A549 treated with Hydrocortisone at 1 μM for 4 hours (cell line): ENCODE measurements around the gene GART. TPM values are rescaled to one million over a fixed set of nuclear protein-coding genes. Genes with fewer than 3 reads are reported as not detected.

Source experiments
- total RNA-seq: library from RNA; stranded (reverse); fragments of 200-300 nt; extraction: Qiagen RNA extraction; gene quantifications from 5 replicates; pipeline ENCODE4 v1.2.3, GENCODE V29; 2022

The GART gene
- 54.8 to 76.6 TPM (median 60.9 TPM) in 5 replicates for total RNA-seq

DNA sequence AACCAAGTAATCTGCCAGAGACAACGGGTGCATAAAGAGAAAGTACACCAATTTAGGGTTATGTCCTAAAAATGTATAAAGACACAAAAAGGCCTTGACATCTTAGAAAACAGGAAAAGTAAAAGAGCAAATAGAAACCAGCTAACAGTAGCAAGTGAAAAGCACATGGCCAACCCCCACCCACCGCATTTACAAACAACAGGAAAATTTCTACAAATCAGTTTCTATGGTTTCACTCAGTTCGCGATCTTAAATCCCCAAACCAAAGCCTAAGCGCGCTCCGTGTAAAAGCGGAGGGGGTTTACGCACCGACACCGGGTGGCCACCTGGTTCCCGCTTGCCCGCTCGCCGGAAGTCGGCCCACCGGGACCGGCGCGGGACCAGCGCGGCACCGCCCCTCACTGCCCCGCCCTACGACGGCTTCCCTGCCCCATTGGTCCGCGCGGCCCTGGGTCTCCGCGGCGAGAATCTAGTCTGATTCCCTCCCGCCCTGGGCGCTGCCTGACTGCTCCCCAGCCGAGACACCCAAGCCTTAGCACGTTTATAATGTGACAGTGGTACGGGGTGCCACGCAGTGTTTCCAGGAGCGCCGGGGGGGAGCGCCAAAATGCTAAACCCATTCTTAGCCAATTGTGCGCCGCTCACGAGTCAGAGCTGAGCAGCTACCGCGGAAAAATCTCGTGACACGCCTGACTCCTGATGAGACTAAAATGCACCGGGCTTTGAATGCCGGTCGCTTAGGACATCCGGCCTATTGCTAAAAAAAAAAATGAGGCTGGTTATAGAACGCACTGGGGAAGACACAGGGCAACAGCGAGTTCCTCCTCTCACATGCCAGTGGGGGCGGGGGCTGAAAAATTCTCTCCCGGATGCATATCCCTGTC is at the start of gene GART:
Gene GART (minus strand): TSS at position 362 of the 884 bp plus-strand sequence. CDS start 2,802 bp downstream, outside the sequence.

DNA sequence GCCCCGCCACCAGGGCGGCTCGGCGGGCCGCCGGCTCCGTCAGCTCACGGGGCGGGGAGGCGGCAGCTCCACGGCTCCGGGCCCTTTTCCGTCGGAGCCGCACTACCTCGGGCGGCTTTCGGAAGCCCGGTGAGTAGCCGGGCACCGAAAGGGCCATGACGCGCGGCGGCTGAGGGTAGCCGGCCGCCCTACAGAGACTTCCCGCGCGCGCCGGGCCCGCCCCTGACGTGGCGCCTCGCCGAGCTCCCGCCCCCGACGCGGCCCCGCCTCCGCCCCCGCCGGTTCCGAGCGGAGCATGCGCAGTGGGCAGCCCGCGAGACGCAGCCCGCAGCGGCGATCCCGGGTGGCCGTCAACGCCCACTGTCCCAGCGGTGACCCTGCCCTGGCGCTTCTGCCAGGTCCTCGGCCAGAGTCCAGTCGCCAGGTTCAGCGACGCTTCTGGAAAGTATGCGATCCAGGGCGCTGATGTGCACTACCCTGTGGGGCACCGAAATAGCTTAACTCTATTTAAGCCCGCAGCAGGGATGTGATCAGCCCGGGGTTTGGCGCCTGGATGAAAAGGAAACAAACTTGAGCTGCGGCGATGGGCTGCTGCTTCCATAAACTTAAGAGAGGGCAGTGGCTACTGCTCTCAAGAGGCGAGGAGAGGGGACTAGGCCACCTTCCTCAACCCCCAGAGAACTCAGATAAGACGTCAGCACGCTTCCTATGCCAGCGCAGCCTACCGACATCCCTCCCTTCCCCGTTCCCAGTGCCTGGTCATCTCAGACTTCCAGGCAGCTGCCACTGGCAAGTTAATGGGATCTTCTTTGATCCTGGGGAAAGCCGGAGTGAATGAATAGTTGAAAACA is 46.8 kb upstream of the GART start, which contains the start of gene DONSON:
Gene DONSON (minus strand): TSS at position 200 of the 851 bp plus-strand sequence. CDS start 43 bp downstream, at position 157.

DNA sequence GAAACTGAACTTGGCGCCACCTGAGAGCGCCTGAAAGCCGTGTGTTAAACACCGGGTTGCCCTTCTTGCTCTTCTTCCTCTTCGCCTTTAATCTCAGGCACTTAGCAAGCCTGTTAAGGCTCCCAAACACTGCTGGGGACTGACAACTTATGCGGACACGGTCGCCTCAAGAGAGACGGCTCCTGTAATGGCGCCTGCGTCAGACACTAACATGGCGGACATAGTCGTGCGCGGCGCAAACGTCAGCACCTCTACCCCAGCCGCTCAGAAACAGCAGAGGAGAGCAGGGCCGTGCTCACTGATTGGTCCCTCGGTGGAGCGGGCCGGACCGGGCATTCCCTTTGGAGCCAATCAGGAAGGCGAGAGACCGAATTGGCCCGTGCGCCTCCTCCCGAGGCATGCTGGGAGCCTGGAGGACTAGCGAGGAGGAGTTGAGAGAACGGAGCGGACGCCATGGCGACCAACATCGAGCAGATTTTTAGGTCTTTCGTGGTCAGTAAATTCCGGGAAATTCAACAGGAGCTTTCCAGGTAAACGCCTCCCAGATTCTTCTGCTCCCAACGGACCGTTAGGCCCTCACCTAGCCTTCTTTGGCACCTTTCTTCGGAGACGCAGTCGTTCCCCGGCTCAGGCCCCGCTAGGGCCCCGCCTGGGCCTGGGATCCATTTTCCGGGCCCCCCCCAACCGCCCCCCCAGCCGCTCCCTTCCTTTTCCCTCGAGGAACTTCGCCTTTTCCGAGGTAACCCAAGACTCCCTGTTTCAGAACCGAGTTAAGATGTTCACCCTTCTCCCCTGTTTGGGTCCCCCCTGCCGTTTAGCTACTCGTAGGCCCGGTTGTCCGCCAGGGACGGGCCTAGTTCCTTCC is 955 bp upstream of the GART start, which contains the start of gene SON:
Gene SON (plus strand): TSS at position 399 of the 865 bp plus-strand sequence. CDS start 55 bp downstream, at position 454.

DNA sequence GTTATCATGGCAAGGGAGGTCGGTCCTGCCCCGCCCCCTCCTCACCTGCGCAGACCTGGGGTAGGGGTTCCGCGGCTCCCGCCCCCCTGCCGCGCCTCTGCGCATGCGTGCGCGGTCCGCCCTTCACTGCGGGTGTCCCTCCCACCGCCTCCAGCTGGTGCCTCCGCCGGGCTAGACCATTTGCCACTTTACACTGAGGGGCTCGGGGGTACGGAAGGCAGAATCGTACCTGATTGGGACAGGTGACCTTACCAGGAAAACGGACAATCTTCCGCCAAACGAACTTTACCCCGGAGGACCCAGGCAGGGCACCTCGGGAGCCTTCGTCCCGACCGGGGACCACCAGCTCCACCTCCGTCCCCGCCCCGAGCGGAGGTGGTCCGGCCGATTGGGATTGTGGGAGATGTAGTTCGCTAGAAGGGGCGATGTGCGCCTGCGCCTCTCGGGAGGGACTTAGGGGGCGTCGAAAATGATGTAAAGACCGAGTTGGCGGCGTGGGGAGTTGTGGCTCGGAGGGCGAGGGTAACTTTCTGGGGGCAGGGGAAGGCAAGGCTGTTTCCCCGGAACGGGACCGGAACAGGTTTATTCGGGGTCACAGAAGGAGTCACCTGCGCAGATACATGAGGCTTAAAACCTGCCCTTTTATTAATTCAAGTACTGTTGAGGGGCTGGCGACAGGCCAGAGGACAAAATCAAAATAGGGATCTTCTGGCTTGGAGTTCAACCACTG is 50.4 kb downstream of the GART start, which contains the start of gene DNAJC28:
Gene DNAJC28 (minus strand): TSS at position 344 of the 730 bp plus-strand sequence. CDS start 2,323 bp downstream, outside the sequence.

DNA sequence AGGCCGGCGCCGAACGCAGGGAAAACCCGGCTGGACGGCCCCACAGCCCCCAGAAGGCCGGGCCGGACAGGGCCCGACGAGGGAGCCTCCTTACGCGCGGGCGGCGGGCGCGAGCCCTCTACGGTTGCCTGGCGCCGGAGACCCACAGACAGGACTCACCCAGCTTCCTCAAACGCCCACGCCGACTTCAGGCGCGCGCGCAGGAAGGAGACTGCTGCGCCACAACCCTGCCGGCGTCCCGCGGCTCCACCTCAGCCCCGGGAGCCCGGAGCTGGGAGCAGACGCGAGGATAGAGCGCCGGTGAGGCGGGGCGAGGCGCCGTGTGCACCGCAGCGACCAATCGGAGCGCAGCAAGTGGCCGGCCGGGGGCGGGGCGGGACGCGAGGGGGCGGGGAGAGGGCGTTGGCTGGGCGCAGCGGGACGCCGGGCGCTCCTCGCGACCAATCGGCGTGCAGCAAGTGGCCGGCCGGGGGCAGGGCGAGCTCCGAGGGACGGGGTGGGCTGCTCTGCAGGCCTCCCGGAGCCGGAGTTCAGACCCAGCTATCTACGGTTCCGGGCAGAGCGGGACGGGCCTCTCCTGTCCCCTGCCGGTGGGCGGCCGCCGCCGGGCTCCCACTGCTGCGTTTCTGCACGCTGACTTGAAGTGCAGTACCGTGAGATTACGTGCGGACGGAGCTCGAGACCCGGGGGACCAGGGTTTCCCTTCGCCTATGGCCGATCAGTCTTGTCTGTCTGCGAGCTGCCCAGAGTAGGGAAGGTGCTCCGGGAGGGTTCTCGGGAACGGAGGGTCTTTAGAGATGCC is 62.0 kb downstream of the GART start, which contains the start of gene TMEM50B:
Gene TMEM50B (minus strand): TSS at position 296 of the 802 bp plus-strand sequence. CDS start 11,089 bp downstream, outside the sequence.

Other genes with a start within 250 kb of the GART start
- 13.5 to 27.4 TPM (median 15.3 TPM) in 5 replicates for gene IFNAR1, start 217.1 kb downstream of the GART start, total RNA-seq
- gene IFNGR2, start 138.7 kb downstream of the GART start, total RNA-seq: 50.2 to 58.9 TPM (median 55.1 TPM) in 5 replicates
- 9.1 to 13.2 TPM (median 11.0 TPM) in 5 replicates for gene TMEM50B, start 62.1 kb downstream of the GART start, total RNA-seq
- 0.16 to 0.48 TPM (median 0.38 TPM) in 5 replicates for gene DNAJC28, start 50.4 kb downstream of the GART start, total RNA-seq
- gene SON, start 921 bp upstream of the GART start, total RNA-seq: 70.3 to 126 TPM (median 82.2 TPM) in 5 replicates
- 14.5 to 18.7 TPM (median 15.7 TPM) in 5 replicates for gene DONSON, start 46.6 kb upstream of the GART start, total RNA-seq
- 12.2 to 16.9 TPM (median 13.4 TPM) in 5 replicates for gene CRYZL1, start 99.6 kb upstream of the GART start, total RNA-seq
- 17.3 to 26.9 TPM (median 18.2 TPM) in 5 replicates for gene ITSN1, start 100.4 kb upstream of the GART start, total RNA-seq